HCT116 (cell line): ENCODE measurements around the gene NAGPA. TPM values are rescaled to one million over a fixed set of nuclear protein-coding genes. Genes with fewer than 3 reads are reported as not detected.

ENCODE experiments used
- ATAC-seq: fragments of 200-7000 bp; cut with Tn5 transposase; 2 replicates; pipeline ENCODE4 v1.9.1; 2020; ENCODE audit warnings: mild to moderate bottlenecking, moderate library complexity
- BruUV-seq: library from RNA; stranded (reverse); fragments of 400-500 nt; replicated peaks from 2 replicates; lab custom pipeline; 2021; lab: Mats Ljungman, UMichigan
- CTCF ChIA-PET: fragments of 300-600 bp; sonication (Branson Sonifier 250); formaldehyde crosslinking; loops from one replicate; lab custom pipeline; 2021; ENCODE audit warnings: antibody characterized with exemption; lab: Charles Lee
- POLR2A ChIA-PET: fragments of 300-600, 350-600 bp; sonication (Branson Sonifier 250); formaldehyde crosslinking; loops from one replicate; lab custom pipeline; 2021; ENCODE audit warnings: antibody characterized with exemption; lab: Charles Lee
- RAD21 ChIA-PET, 2 experiments: fragments of 300-600 bp; sonication (Branson Sonifier 250); formaldehyde crosslinking; loops; one replicate each; lab custom pipeline; 2023; ENCODE audit warnings: low total read pairs in 2 of 2; ENCODE audit not compliant: uncharacterized antibody in 2 of 2, unreplicated experiment in 2 of 2, low non-redundant PET in 1 of 2; lab: Charles Lee
- DNase-seq: peaks from one replicate; pipeline ENCODE4 v3.0.0-alpha.2; 2010; ENCODE audit warnings: low read depth, low spot score
- H2AFZ ChIP-seq: fragments of 200-600 bp; shearing (Covaris generic), sonication (generic); 2 replicates; pipeline ENCODE4 v1.6.1; 2017; ENCODE audit warnings: low read depth, mixed run types, mixed read lengths, antibody characterized with exemption, low read length; ENCODE audit not compliant: poor library complexity, severe bottlenecking
- H3K27ac ChIP-seq: 2 replicates; pipeline ENCODE4 v1.5.1; 2012; ENCODE audit warnings: low read depth, low read length
- H3K27me3 ChIP-seq: fragments of 200-600 bp; sonication (generic); 2 replicates; pipeline ENCODE4 v1.6.1; 2016; ENCODE audit warnings: mixed run types, low read length, mixed read lengths; ENCODE audit not compliant: insufficient read depth
- H3K36me3 ChIP-seq, 2 experiments: fragments of 200-500 bp in 1 of 2; fragments of 200-600 bp in 1 of 2; sonication (Bioruptor generic) in 1 of 2; sonication (generic) in 1 of 2; 2 replicates each; pipeline versions ENCODE4 v1.5.1 to v1.6.1; 2014 to 2016; ENCODE audit warnings: low read length in 2 of 2, inconsistent platforms in 1 of 2, mixed read lengths in 1 of 2, mixed run types in 1 of 2; ENCODE audit not compliant: insufficient read depth in 2 of 2, control insufficient read depth in 1 of 2
- H3K4me1 ChIP-seq, 2 experiments: fragments of 200-600 bp in 1 of 2; sonication (generic) in 1 of 2; 2 replicates each; pipeline versions ENCODE4 v1.5.1 to v1.6.1; 2012 to 2017; ENCODE audit warnings: low read length in 2 of 2, inconsistent platforms in 1 of 2, mild to moderate bottlenecking in 1 of 2, mixed read lengths in 1 of 2, mixed run types in 1 of 2, moderate library complexity in 1 of 2; ENCODE audit not compliant: insufficient read depth in 2 of 2, control insufficient read depth in 1 of 2
- H3K4me2 ChIP-seq: fragments of 200-600 bp; sonication (generic); 2 replicates; pipeline ENCODE4 v1.6.1; 2017; ENCODE audit warnings: mixed run types, low read length, mixed read lengths
- H3K4me3 ChIP-seq, 2 experiments: fragments of 200-600 bp in 1 of 2; sonication (generic) in 1 of 2; replicated peaks in 1 of 2; 2 replicates each; pipeline ENCODE4 v1.5.1; 2011 to 2016; ENCODE audit warnings: low read length in 2 of 2, control low read depth in 1 of 2, low read depth in 1 of 2, mild to moderate bottlenecking in 1 of 2, mixed read lengths in 1 of 2, mixed run types in 1 of 2
- H3K79me2 ChIP-seq: fragments of 200-600 bp; sonication (generic); 2 replicates; pipeline ENCODE4 v1.6.1; 2017; ENCODE audit warnings: mild to moderate bottlenecking, mixed run types, low read length, moderate library complexity, mixed read lengths; ENCODE audit not compliant: insufficient read depth
- H3K9ac ChIP-seq: fragments of 200-600 bp; sonication (generic); 2 replicates; pipeline ENCODE4 v1.6.1; 2016; ENCODE audit warnings: low read length, mixed read lengths
- H3K9me2 ChIP-seq: fragments of 200-600 bp; sonication (generic), shearing (Covaris generic); 2 replicates; pipeline ENCODE4 v1.6.1; 2017; ENCODE audit warnings: mixed run types, mild to moderate bottlenecking, moderate library complexity; ENCODE audit not compliant: insufficient read depth
- H3K9me3 ChIP-seq, 2 experiments: fragments of 200-500 bp in 1 of 2; fragments of 200-600 bp in 1 of 2; sonication (Bioruptor generic) in 1 of 2; sonication (generic) in 1 of 2; 2 replicates each; pipeline ENCODE4 v1.6.1; 2014 to 2017; ENCODE audit warnings: low read length in 2 of 2, mixed read lengths in 2 of 2, inconsistent platforms in 1 of 2, low read depth in 1 of 2, mild to moderate bottlenecking in 1 of 2, mixed run types in 1 of 2, moderate library complexity in 1 of 2; ENCODE audit not compliant: control insufficient read depth in 1 of 2, insufficient read depth in 1 of 2
- H4K20me1 ChIP-seq: fragments of 200-600 bp; sonication (generic), shearing (Covaris generic); 2 replicates; pipeline ENCODE4 v1.6.1; 2017; ENCODE audit warnings: mixed run types, mild to moderate bottlenecking, moderate library complexity; ENCODE audit not compliant: insufficient read depth
- ATF3 ChIP-seq: IDR thresholded peaks from 2 replicates; pipeline ENCODE4 v1.6.1; 2012
- CTCF ChIP-seq, 3 experiments: fragments of 200-600 bp in 1 of 3; sonication (generic) in 1 of 3; IDR thresholded peaks in 2 of 3; conservative IDR thresholded peaks in 1 of 3; 2 replicates each; pipeline ENCODE4 v1.5.1; 2012 to 2017; ENCODE audit warnings: low read depth in 2 of 3, low read length in 2 of 3, antibody characterized with exemption in 1 of 3, borderline replicate concordance in 1 of 3, control low read depth in 1 of 3, mild to moderate bottlenecking in 1 of 3, mixed read lengths in 1 of 3, mixed run types in 1 of 3, moderate library complexity in 1 of 3; ENCODE audit not compliant: insufficient read depth in 1 of 3
- MAX ChIP-seq: IDR thresholded peaks from 2 replicates; pipeline ENCODE4 v1.6.1; 2012
- POLR2AphosphoS5 ChIP-seq: IDR thresholded peaks from 2 replicates; pipeline ENCODE4 v1.6.1; 2011; ENCODE audit warnings: mild to moderate bottlenecking, low read depth, low read length, moderate library complexity
- SRF ChIP-seq: IDR thresholded peaks from 2 replicates; pipeline ENCODE4 v1.6.1; 2012; ENCODE audit warnings: low read depth
- TCF7L2 ChIP-seq: IDR thresholded peaks from 2 replicates; pipeline ENCODE4 v1.7.0; 2011; ENCODE audit warnings: borderline replicate concordance, inconsistent platforms; ENCODE audit not compliant: insufficient read depth, insufficient read length; ENCODE audit errors: extremely low read depth
- ZNF274 ChIP-seq: fragments of 200-500 bp; sonication (Bioruptor generic); IDR thresholded peaks from 2 replicates; pipeline ENCODE4 v1.6.1; 2014; ENCODE audit warnings: mild to moderate bottlenecking, low read depth, low read length, inconsistent platforms
- intact Hi-C: fragments of 100-400 bp; cut with micrococcal nuclease; formaldehyde crosslinking; loops from 2 replicates; pipeline ENCODE4 v1.10.0; 2022
- total RNA-seq: library from RNA; stranded (reverse); gene quantifications from one replicate; pipeline ENCODE4 v1.2.1, GENCODE V29; 2021; ENCODE audit not compliant: unreplicated experiment

The NAGPA gene
- total RNA-seq, 1 experiment from 2014 or later: 17.5 TPM

GRCh38 chr16:5069048-5069447, 35.3 kb upstream of the NAGPA start (continued):
- TF ChIP-seq ATF3: no peak
- no peak for TF ChIP-seq TCF7L2
- TF ChIP-seq POLR2AphosphoS5: no peak

- ChIA-PET POLR2A (no interaction called here), RAD21 (no interaction called here), CTCF (interaction anchor here (1.3 kb wide), 1 partner anchor 8 kb away, joined by 4 read pairs; no protein-coding TSS in a partner anchor)
- intact Hi-C loops: no loop called here
- Histone ChIP-seq H3K9me2 (no peaks in the 10 kb centered on the region), H3K27me3 (peaks cover 15% of the 10 kb centered on the region; the same call in 1 of the 2 replicates), H4K20me1 (no peaks in the 10 kb centered on the region), H3K36me3 (no peaks in the 10 kb centered on the region), H2AFZ (no peak overlapping the region), H3K4me1 (peaks cover 0 to 6% of the 10 kb centered on the region in 2 experiments; a peak in 2 of 4 replicates), H3K9me3 (no peaks in the 10 kb centered on the region), H3K79me2 (no peaks in the 10 kb centered on the region), H3K4me3 (no peak overlapping the region), H3K27ac (no peak overlapping the region), H3K9ac (no peak overlapping the region), H3K4me2 (no peak overlapping the region)
- BruUV-seq: no TSS peak
- ATAC-seq (no peak), DNase-seq (no peak)
- TF ChIP-seq MAX (no peak), TCF7L2 (no peak), ATF3 (no peak), CTCF (IDR thresholded peaks at IDR 0.05 in 2 of 3, conservative IDR thresholded peaks at IDR 0.05 in 1 of 3; ENCODE audit: borderline replicate concordance in 1 of 3, insufficient read depth in 1 of 3, low read depth in 2 of 3, low read length in 2 of 3) (no peak), SRF (no peak), ZNF274 (no peak)
These were observed 32.8 kb upstream of the NAGPA start for GRCh38 chr16:5066511-5066910.
